Muscle layer of colon (tissue), 2 donors: ENCODE results near the gene SCAMP2.

ENCODE experiments used
- H3K27ac ChIP-seq: one replicate; pipeline ENCODE4 v1.7.0; 2013; ENCODE audit warnings: low read depth, mild to moderate bottlenecking, low read length, moderate library complexity
- H3K27me3 ChIP-seq, 2 donors: one replicate each; pipeline ENCODE4 v1.7.0; 2013; ENCODE audit warnings: low read length in 2 of 2, mild to moderate bottlenecking in 2 of 2; ENCODE audit not compliant: insufficient read depth in 2 of 2, control insufficient read depth in 1 of 2
- H3K36me3 ChIP-seq: one replicate; pipeline ENCODE4 v1.7.0; 2013; ENCODE audit warnings: mild to moderate bottlenecking, low read length; ENCODE audit not compliant: insufficient read depth
- H3K4me1 ChIP-seq: one replicate; pipeline ENCODE4 v1.7.0; 2013; ENCODE audit warnings: mild to moderate bottlenecking, low read length; ENCODE audit not compliant: insufficient read depth
- H3K4me3 ChIP-seq, 2 donors: one replicate each; pipeline ENCODE4 v1.7.0; 2013; ENCODE audit warnings: low read length in 2 of 2, low read depth in 1 of 2, mild to moderate bottlenecking in 1 of 2, moderate library complexity in 1 of 2
- H3K9ac ChIP-seq: one replicate; pipeline ENCODE4 v1.7.0; 2013; ENCODE audit warnings: low read length
- H3K9me3 ChIP-seq: one replicate; pipeline ENCODE4 v1.7.0; 2013; ENCODE audit warnings: mild to moderate bottlenecking, low read length
- donor health status: abdominal sarcoma.
- donor health status: Adenocarcinoma of cecum.

SCAMP2 gene

GRCh38 chr15:74843891-74844299 is 29.3 kb downstream of the SCAMP2 start:
- H3K27me3 ChIP-seq, result no peaks in the 10 kb centered on the region
- H3K27ac ChIP-seq, result peak overlapping the region; percentile 79
- H3K36me3 ChIP-seq, result peaks cover 43% of the 10 kb centered on the region
- peak overlapping the region; percentile 8 for H3K9ac ChIP-seq
- no peaks in the 10 kb centered on the region for H3K9me3 ChIP-seq
- peak overlapping the region in 1 of 2 donors; percentile 78 for H3K4me3 ChIP-seq
- H3K4me1 ChIP-seq, result peaks cover 25% of the 10 kb centered on the region

GRCh38 chr15:74843445-74843828 is 29.7 kb downstream of the SCAMP2 start:
- Histone ChIP-seq H3K9me3 (no peaks in the 10 kb centered on the region), H3K36me3 (peaks cover 44% of the 10 kb centered on the region), H3K4me3 (peak overlapping the region; percentile 34 to 78), H3K27ac (peak overlapping the region; percentile 79), H3K4me1 (peaks cover 25% of the 10 kb centered on the region), H3K9ac (peak overlapping the region; percentile 8), H3K27me3 (no peaks in the 10 kb centered on the region)

- H3K27me3 ChIP-seq, result no peaks in the 10 kb centered on the region
- H3K9ac ChIP-seq, result peak within 1 kb of the TSS; percentile 71
- peaks cover 40% of the 10 kb centered on the region for H3K36me3 ChIP-seq
- no peaks in the 10 kb centered on the region for H3K9me3 ChIP-seq
- peaks cover 25% of the 10 kb centered on the region for H3K4me1 ChIP-seq
- peak within 1 kb of the TSS; percentile 34 to 78 for H3K4me3 ChIP-seq
- H3K27ac ChIP-seq, result peak within 1 kb of the TSS; percentile 79
Observed at GRCh38 chr15:74842581-74843444, 30.4 kb downstream of the SCAMP2 start, which contains the start of gene ULK3. Gene ULK3, minus strand, starts transcription at chr15:74843156. Its CDS starts 51 bp downstream, at chr15:74843105.

- no peak overlapping the region for H3K27ac ChIP-seq
- peaks cover 25% of the 10 kb centered on the region for H3K4me1 ChIP-seq
- no peak overlapping the region for H3K9ac ChIP-seq
- H3K36me3 ChIP-seq, result peaks cover 33% of the 10 kb centered on the region
- H3K27me3 ChIP-seq, result no peaks in the 10 kb centered on the region
- H3K4me3 ChIP-seq, result peak overlapping the region in 1 of 2 donors; percentile 78
- H3K9me3 ChIP-seq, result no peaks in the 10 kb centered on the region
Observed at GRCh38 chr15:74841891-74842373, 31.2 kb downstream of the SCAMP2 start.

- peaks cover 25% of the 10 kb centered on the region for H3K4me1 ChIP-seq
- H3K27me3 ChIP-seq, result no peaks in the 10 kb centered on the region
- no peak overlapping the region for H3K27ac ChIP-seq
- H3K9me3 ChIP-seq, result no peaks in the 10 kb centered on the region
- no peak overlapping the region for H3K9ac ChIP-seq
- H3K36me3 ChIP-seq, result peaks cover 39% of the 10 kb centered on the region
- H3K4me3 ChIP-seq, result no peak overlapping the region
Observed at GRCh38 chr15:74840851-74841775, 32.1 kb downstream of the SCAMP2 start.

- H3K9ac ChIP-seq, result no peak overlapping the region
- H3K27ac ChIP-seq, result no peak overlapping the region
- peaks cover 26% of the 10 kb centered on the region for H3K36me3 ChIP-seq
- H3K4me3 ChIP-seq, result no peak overlapping the region
- no peaks in the 10 kb centered on the region for H3K27me3 ChIP-seq
- H3K9me3 ChIP-seq, result no peaks in the 10 kb centered on the region
- H3K4me1 ChIP-seq, result peaks cover 25% of the 10 kb centered on the region
Observed at GRCh38 chr15:74839526-74840395, 33.4 kb downstream of the SCAMP2 start.

- no peak overlapping the region for H3K9ac ChIP-seq
- no peaks in the 10 kb centered on the region for H3K9me3 ChIP-seq
- H3K36me3 ChIP-seq, result peaks cover 19% of the 10 kb centered on the region
- H3K4me1 ChIP-seq, result peaks cover 19% of the 10 kb centered on the region
- H3K27me3 ChIP-seq, result no peaks in the 10 kb centered on the region
- H3K4me3 ChIP-seq, result no peak overlapping the region
- no peak overlapping the region for H3K27ac ChIP-seq
Observed at GRCh38 chr15:74838746-74839525, 34.2 kb downstream of the SCAMP2 start.

- Histone ChIP-seq H3K27ac (no peak overlapping the region), H3K9ac (no peak overlapping the region), H3K4me1 (peaks cover 12% of the 10 kb centered on the region), H3K9me3 (no peaks in the 10 kb centered on the region), H3K27me3 (no peaks in the 10 kb centered on the region), H3K36me3 (peaks cover 19% of the 10 kb centered on the region), H3K4me3 (no peak overlapping the region)
Observed at GRCh38 chr15:74838137-74838516, 35.0 kb downstream of the SCAMP2 start.

- H3K27ac ChIP-seq, result no peak overlapping the region
- no peak overlapping the region for H3K9ac ChIP-seq
- H3K4me3 ChIP-seq, result no peak overlapping the region
- no peaks in the 10 kb centered on the region for H3K27me3 ChIP-seq
- H3K9me3 ChIP-seq, result no peaks in the 10 kb centered on the region
- H3K36me3 ChIP-seq, result peaks cover 19% of the 10 kb centered on the region
- peaks cover 12% of the 10 kb centered on the region for H3K4me1 ChIP-seq
Observed at GRCh38 chr15:74837482-74838136, 35.6 kb downstream of the SCAMP2 start.

- H3K27ac ChIP-seq, result no peak overlapping the region
- no peak overlapping the region for H3K4me3 ChIP-seq
- H3K36me3 ChIP-seq, result peaks cover 19% of the 10 kb centered on the region
- H3K4me1 ChIP-seq, result peaks cover 5% of the 10 kb centered on the region
- H3K9me3 ChIP-seq, result no peaks in the 10 kb centered on the region
- no peaks in the 10 kb centered on the region for H3K27me3 ChIP-seq
- H3K9ac ChIP-seq, result no peak overlapping the region
Observed at GRCh38 chr15:74836846-74837245, 36.3 kb downstream of the SCAMP2 start.
